ENCODE measurements around the gene FBXO34.

- no peak for TF ChIP-seq CTCF (IDR thresholded peaks at IDR 0.05; ENCODE audit: insufficient read depth, low read length, poor library complexity, severe bottlenecking)
- TF ChIP-seq EZH2phosphoT487 (conservative IDR thresholded peaks at IDR 0.05; ENCODE audit: low read length) = no peak
Measured at GRCh38 chr14:55240526-55241178, 30.6 kb upstream of the FBXO34 start.
